Hepatocyte (in vitro differentiated cells): Measurements from ENCODE around the gene AARSD1. TPM values are rescaled to one million over a fixed set of nuclear protein-coding genes. Genes with fewer than 3 reads are reported as not detected.

Source experiments
- DNase-seq: peaks from one replicate; pipeline ENCODE4 v3.0.0-alpha.2; 2016; ENCODE audit warnings: low spot score
- H2AFZ ChIP-seq: fragments of 200-600 bp; sonication (generic); 2 replicates; pipeline ENCODE4 v1.6.0; 2016; ENCODE audit warnings: antibody characterized with exemption, mild to moderate bottlenecking
- H3K27ac ChIP-seq: fragments of 200-600 bp; sonication (generic); 2 replicates; pipeline ENCODE4 v1.5.1; 2016; ENCODE audit warnings: mild to moderate bottlenecking
- H3K27me3 ChIP-seq: fragments of 200-600 bp; sonication (generic); 2 replicates; pipeline ENCODE4 v1.6.1; 2016
- H3K36me3 ChIP-seq: fragments of 200-600 bp; sonication (generic); replicated peaks from 2 replicates; pipeline ENCODE4 v1.5.1; 2016; ENCODE audit warnings: low read depth; ENCODE audit not compliant: insufficient read depth
- H3K4me1 ChIP-seq: fragments of 200-600 bp; sonication (generic); 2 replicates; pipeline ENCODE4 v1.5.1; 2016; ENCODE audit warnings: mild to moderate bottlenecking, moderate library complexity; ENCODE audit not compliant: insufficient read depth
- H3K4me2 ChIP-seq: fragments of 200-600 bp; sonication (generic); 2 replicates; pipeline ENCODE4 v1.6.0; 2016
- H3K4me3 ChIP-seq: fragments of 200-600 bp; sonication (generic); 2 replicates; pipeline ENCODE4 v1.5.1; 2016; ENCODE audit warnings: mild to moderate bottlenecking
- H3K79me2 ChIP-seq: fragments of 200-600 bp; sonication (generic); 2 replicates; pipeline ENCODE4 v1.6.0; 2017; ENCODE audit warnings: mild to moderate bottlenecking
- H3K9me2 ChIP-seq: fragments of 200-600 bp; sonication (generic); replicated peaks from 2 replicates; pipeline ENCODE4 v1.6.0; 2017; ENCODE audit warnings: mild to moderate bottlenecking; ENCODE audit not compliant: insufficient read depth
- H3K9me3 ChIP-seq: fragments of 200-600 bp; sonication (generic); 2 replicates; pipeline ENCODE4 v1.5.1; 2016; ENCODE audit warnings: low read depth, mild to moderate bottlenecking
- H4K20me1 ChIP-seq: fragments of 200-600 bp; sonication (generic); 2 replicates; pipeline ENCODE4 v1.6.0; 2016; ENCODE audit warnings: mild to moderate bottlenecking; ENCODE audit not compliant: insufficient read depth, poor library complexity, severe bottlenecking
- EZH2 ChIP-seq: fragments of 200-600 bp; sonication (generic); IDR thresholded peaks from 2 replicates; pipeline ENCODE4 v1.6.1; 2016; ENCODE audit warnings: antibody characterized with exemption, mild to moderate bottlenecking, borderline replicate concordance
- EZH2phosphoT487 ChIP-seq: fragments of 200-600 bp; sonication (generic); IDR thresholded peaks from one replicate; pipeline ENCODE4 v1.6.1; 2018; ENCODE audit warnings: antibody characterized with exemption, mild to moderate bottlenecking, low read depth, moderate library complexity; ENCODE audit not compliant: unreplicated experiment, severe bottlenecking
- WGBS: methylation state at CpG from one replicate; pipeline ENCODE4 v1.1.6; 2016; ENCODE audit warnings: low lambda C conversion rate; ENCODE audit errors: missing lambda C conversion rate; 5-methylcytosine and 5-hydroxymethylcytosine counted together
- polyA plus RNA-seq: library from polyadenylated mRNA; unstranded; fragments of >200 nt; fragmentation: Nextera tagmentation; extraction: Ambion mirVana; gene quantifications from 2 replicates; pipeline ENCODE4 v1.2.1, GENCODE V29; 2016
- total RNA-seq: library from RNA; depleted of rRNA; stranded (reverse); fragments of >200 nt; gene quantifications from 2 replicates; pipeline ENCODE4 v1.2.3, GENCODE V29; 2014
- TF ChIP-seq, protein P1 (sequence below): fragments of 200-600 bp; sonication (generic); IDR thresholded peaks from 2 replicates; pipeline ENCODE4 v1.5.1; 2016; ENCODE audit warnings: antibody characterized with exemption, mild to moderate bottlenecking; ENCODE audit not compliant: poor library complexity

The AARSD1 gene
- total and polyA plus RNA-seq, 2 experiments from 2014 or later = 25.8 to 41.0 TPM

DNA sequence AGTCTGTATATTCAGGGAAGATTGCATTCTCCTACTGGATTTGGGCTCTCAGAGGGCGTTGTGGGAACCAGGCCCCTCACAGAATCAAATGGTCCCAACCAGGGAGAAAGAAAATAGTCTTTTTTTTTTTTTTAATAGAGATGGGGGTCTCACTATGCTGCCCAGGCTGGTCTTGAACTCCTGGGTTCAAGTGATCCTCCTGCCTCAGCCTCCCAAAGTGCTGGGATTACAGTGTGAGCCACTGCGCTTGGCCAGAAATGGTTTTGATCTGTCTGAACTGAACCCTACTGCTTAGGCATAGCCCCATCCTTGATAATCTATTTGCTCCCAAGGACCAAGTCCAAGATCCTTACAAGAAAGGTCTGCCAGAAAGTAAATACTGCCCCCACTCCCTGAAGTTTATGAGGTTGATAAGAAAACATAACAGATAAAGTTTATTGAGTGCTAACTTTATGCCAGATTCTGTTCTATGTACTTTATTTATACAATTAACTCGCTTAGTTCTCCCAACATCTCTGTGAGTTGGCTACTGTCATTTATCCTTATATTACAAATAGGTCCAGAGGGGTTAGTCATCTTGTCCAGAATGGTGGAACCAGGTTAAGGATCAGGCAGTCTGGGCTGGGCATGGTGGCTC lies 50.2 kb downstream of the AARSD1 start:
- H3K27ac ChIP-seq = no peak overlapping the region
- 64% methylated on average over 3 of the region's 3 CpGs for WGBS
- peaks cover 21% of the 10 kb centered on the region for H3K27me3 ChIP-seq
- H3K4me1 ChIP-seq = peaks cover 2% of the 10 kb centered on the region
- no peaks in the 10 kb centered on the region for H3K36me3 ChIP-seq
- H2AFZ ChIP-seq = no peak overlapping the region
- H4K20me1 ChIP-seq = no peaks in the 10 kb centered on the region
- no peaks in the 10 kb centered on the region for H3K9me3 ChIP-seq
- TF ChIP-seq, protein P1, sequence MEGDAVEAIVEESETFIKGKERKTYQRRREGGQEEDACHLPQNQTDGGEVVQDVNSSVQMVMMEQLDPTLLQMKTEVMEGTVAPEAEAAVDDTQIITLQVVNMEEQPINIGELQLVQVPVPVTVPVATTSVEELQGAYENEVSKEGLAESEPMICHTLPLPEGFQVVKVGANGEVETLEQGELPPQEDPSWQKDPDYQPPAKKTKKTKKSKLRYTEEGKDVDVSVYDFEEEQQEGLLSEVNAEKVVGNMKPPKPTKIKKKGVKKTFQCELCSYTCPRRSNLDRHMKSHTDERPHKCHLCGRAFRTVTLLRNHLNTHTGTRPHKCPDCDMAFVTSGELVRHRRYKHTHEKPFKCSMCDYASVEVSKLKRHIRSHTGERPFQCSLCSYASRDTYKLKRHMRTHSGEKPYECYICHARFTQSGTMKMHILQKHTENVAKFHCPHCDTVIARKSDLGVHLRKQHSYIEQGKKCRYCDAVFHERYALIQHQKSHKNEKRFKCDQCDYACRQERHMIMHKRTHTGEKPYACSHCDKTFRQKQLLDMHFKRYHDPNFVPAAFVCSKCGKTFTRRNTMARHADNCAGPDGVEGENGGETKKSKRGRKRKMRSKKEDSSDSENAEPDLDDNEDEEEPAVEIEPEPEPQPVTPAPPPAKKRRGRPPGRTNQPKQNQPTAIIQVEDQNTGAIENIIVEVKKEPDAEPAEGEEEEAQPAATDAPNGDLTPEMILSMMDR = no peak
- no peak for TF ChIP-seq EZH2
- TF ChIP-seq EZH2phosphoT487 = peak; percentile 96
- H3K79me2 ChIP-seq = no peaks in the 10 kb centered on the region
- no peak overlapping the region for H3K4me2 ChIP-seq
- no peak for DNase-seq
- H3K9me2 ChIP-seq = no peaks in the 10 kb centered on the region
- no peak overlapping the region for H3K4me3 ChIP-seq

DNA sequence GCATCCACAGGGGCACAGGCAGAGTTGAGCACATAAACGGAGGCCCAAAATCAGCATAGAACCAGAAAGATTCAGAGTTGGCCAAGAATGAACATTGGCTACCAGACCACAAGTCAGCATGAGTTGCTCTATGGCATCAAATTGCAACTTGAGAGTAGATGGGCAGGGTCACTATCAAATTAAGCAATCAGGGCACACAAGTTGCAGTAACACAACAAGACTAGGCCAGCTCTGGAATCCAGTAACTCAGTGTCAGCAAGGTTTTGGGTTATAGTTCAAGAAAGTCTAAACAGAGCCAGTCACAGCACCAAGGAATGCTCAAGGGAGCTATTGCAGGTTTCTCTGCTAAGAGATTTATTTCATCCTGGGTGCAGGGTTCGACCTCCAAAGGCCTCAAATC lies 50.7 kb downstream of the AARSD1 start:
- no peaks in the 10 kb centered on the region for H3K36me3 ChIP-seq
- TF ChIP-seq EZH2phosphoT487 (no peak), EZH2 (no peak)
- TF ChIP-seq, protein P1 = no peak
- H3K27ac ChIP-seq = no peak overlapping the region
- no peaks in the 10 kb centered on the region for H3K9me3 ChIP-seq
- no peaks in the 10 kb centered on the region for H3K9me2 ChIP-seq
- no peaks in the 10 kb centered on the region for H3K4me1 ChIP-seq
- H3K4me2 ChIP-seq = no peak overlapping the region
- no peak for DNase-seq
- no peaks in the 10 kb centered on the region for H3K79me2 ChIP-seq
- no peaks in the 10 kb centered on the region for H4K20me1 ChIP-seq
- WGBS = 73% methylated on average over 2 of the region's 2 CpGs
- no peak overlapping the region for H3K4me3 ChIP-seq
- peaks cover 23% of the 10 kb centered on the region for H3K27me3 ChIP-seq
- H2AFZ ChIP-seq = no peak overlapping the region

DNA sequence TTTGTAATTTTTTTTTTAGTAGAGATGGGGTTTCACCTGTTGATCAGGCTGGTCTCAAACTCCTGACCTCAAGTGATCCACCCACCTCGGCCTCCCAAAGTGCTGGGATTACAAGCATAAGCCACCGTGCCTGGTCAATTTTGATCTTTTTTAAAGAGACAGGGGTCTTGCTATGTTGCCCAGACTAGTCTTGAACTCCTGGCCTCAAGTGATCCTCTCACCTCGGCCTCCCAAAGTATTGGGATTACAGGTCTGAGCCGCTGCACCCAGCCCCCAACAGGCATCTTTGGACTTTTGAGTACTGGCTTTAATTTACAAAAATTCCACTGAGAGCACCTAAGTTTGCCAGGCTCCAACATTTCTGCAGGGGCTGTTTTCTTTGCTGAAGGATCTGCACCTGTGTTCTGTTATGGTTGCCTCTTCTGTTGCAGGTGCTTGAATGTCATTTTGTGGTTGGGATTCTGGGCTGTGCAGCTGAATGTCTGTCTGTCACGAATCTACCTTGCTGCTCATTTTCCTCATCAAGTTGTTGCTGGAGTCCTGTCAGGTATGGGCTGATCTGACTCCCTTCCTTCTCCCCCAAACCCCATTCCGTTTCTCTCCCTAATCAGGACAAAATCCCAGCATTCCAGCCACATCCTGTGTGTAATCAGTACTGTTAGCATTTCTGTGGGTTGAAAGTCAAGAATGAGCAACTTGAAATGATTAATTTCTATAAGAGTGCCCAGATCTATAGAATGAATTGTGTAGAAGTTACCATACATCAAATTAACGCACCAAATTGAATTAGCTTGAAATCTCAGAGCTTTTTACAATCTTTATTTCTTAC lies 55.2 kb downstream of the AARSD1 start:
- Histone ChIP-seq H3K9me2 (no peaks in the 10 kb centered on the region), H3K4me3 (no peak overlapping the region), H3K27me3 (peaks cover 26% of the 10 kb centered on the region), H3K27ac (no peak overlapping the region), H3K4me2 (no peak overlapping the region), H4K20me1 (no peaks in the 10 kb centered on the region), H3K79me2 (no peaks in the 10 kb centered on the region), H2AFZ (no peak overlapping the region), H3K36me3 (no peaks in the 10 kb centered on the region), H3K4me1 (no peaks in the 10 kb centered on the region), H3K9me3 (no peaks in the 10 kb centered on the region)
- no peak for TF ChIP-seq EZH2phosphoT487
- TF ChIP-seq EZH2 = no peak
- DNase-seq = no peak
- WGBS = 80% methylated on average over 7 of the region's 7 CpGs

DNA sequence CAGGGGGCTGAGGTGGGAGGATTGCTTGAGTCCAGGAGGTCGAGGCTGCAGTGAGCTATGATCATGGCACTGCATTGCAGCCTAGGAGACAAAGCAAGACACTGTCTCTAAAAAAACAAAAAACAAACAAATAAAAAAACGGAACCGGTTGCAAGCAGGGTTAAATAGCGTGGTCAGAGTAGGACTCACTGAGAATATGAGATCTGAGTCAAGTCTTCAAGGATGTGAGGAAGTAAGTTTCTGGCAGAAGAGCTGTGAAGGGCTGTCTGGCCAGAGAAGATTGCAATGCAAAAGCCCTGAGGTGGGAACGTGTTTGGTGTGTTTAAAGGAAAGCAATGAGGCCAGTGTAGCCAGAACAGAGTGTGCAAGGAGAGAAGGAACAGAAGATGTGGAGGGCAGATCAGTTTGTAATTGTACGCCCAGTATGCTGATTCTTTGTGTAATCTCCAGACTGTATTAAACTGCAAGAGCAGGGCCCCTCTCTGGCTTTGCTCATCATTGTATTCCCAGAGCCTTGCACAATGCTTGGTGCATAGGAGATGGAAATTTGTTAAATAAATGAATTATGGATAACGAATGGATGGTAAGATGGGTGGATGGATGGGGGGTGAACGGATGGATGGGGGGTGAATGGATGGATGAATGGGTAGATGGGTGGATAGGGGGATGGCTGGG lies 57.3 kb downstream of the AARSD1 start:
- Histone ChIP-seq H3K27ac (no peak overlapping the region), H3K4me1 (no peaks in the 10 kb centered on the region), H3K9me3 (no peaks in the 10 kb centered on the region), H3K9me2 (no peaks in the 10 kb centered on the region), H2AFZ (no peak overlapping the region), H3K27me3 (peaks cover 26% of the 10 kb centered on the region), H4K20me1 (no peaks in the 10 kb centered on the region), H3K79me2 (no peaks in the 10 kb centered on the region), H3K36me3 (no peaks in the 10 kb centered on the region), H3K4me3 (no peak overlapping the region), H3K4me2 (no peak overlapping the region)
- TF ChIP-seq EZH2phosphoT487 (no peak), EZH2 (no peak)
- TF ChIP-seq, protein P1 = no peak
- no peak for DNase-seq
- 83% methylated on average over 8 of the region's 8 CpGs for WGBS
